SW 1271 (cell line): Measurements from ENCODE around the gene PKHD1.

Experiments used
- DNase-seq, 2 experiments: peaks; one replicate each; lab custom pipeline; 2025; lab: John Stamatoyannopoulos, UW

PKHD1 gene

GRCh38 chr6:51618563-51618962, 468.9 kb downstream of the PKHD1 start:
- DNase-seq: no peak

- DNase-seq: no peak
Observed at GRCh38 chr6:51617751-51618150, 469.7 kb downstream of the PKHD1 start.

- no peak for DNase-seq
Observed at GRCh38 chr6:51616243-51616642, 471.2 kb downstream of the PKHD1 start.

- DNase-seq: no peak
Observed at GRCh38 chr6:51614725-51615124, 472.7 kb downstream of the PKHD1 start.

GRCh38 chr6:51613558-51613957, 473.9 kb downstream of the PKHD1 start:
- DNase-seq: no peak

- DNase-seq: no peak
Observed at GRCh38 chr6:51608932-51609331, 478.5 kb downstream of the PKHD1 start.

- no peak for DNase-seq
Observed at GRCh38 chr6:51608383-51608782, 479.0 kb downstream of the PKHD1 start.

GRCh38 chr6:51600514-51600913, 486.9 kb downstream of the PKHD1 start:
- DNase-seq: no peak

GRCh38 chr6:51598171-51598570, 489.2 kb downstream of the PKHD1 start:
- DNase-seq: no peak

- DNase-seq: no peak
Observed at GRCh38 chr6:51594981-51595380, 492.4 kb downstream of the PKHD1 start.

- no peak for DNase-seq
Observed at GRCh38 chr6:51585264-51585663, 502.1 kb downstream of the PKHD1 start.

GRCh38 chr6:51584163-51584562, 503.2 kb downstream of the PKHD1 start:
- DNase-seq: no peak

- DNase-seq: no peak
Observed at GRCh38 chr6:51578994-51579393, 508.4 kb downstream of the PKHD1 start.

GRCh38 chr6:51578362-51578761, 509.1 kb downstream of the PKHD1 start:
- DNase-seq: no peak

- no peak for DNase-seq
Observed at GRCh38 chr6:51574040-51574439, 513.4 kb downstream of the PKHD1 start.

- DNase-seq: no peak
Observed at GRCh38 chr6:51571168-51571567, 516.2 kb downstream of the PKHD1 start.

GRCh38 chr6:51570168-51570921, 517.1 kb downstream of the PKHD1 start:
- no peak for DNase-seq

- no peak for DNase-seq
Observed at GRCh38 chr6:51569594-51569993, 517.8 kb downstream of the PKHD1 start.

- DNase-seq: no peak
Observed at GRCh38 chr6:51568771-51569170, 518.6 kb downstream of the PKHD1 start.

- DNase-seq: no peak
Observed at GRCh38 chr6:51565472-51565871, 521.9 kb downstream of the PKHD1 start.
